Osteoblast (primary cell): ENCODE data around the gene GIPR. TPM values are rescaled to one million over a fixed set of nuclear protein-coding genes. Genes with fewer than 3 reads are reported as not detected.

Experiments
- DNase-seq: peaks from one replicate; pipeline ENCODE4 v3.0.0; 2011; ENCODE audit warnings: low spot score, mixed read lengths; ENCODE audit not compliant: insufficient read length; ENCODE audit errors: missing footprints
- H2AFZ ChIP-seq: 2 replicates; pipeline ENCODE4 v1.6.0; 2011; ENCODE audit warnings: mild to moderate bottlenecking, low read length
- H3K27ac ChIP-seq: 2 replicates; pipeline ENCODE4 v1.5.1; 2011; ENCODE audit warnings: mild to moderate bottlenecking, low read depth, low read length, moderate library complexity
- H3K27me3 ChIP-seq: 2 replicates; pipeline ENCODE4 v1.6.0; 2012; ENCODE audit warnings: mild to moderate bottlenecking, control low read depth, inconsistent platforms, low read length, moderate library complexity; ENCODE audit not compliant: insufficient read depth
- H3K36me3 ChIP-seq: 2 replicates; pipeline ENCODE4 v1.5.1; 2011; ENCODE audit warnings: mild to moderate bottlenecking, low read length, control low read depth, moderate library complexity; ENCODE audit not compliant: insufficient read depth
- H3K4me1 ChIP-seq: 2 replicates; pipeline ENCODE4 v1.5.1; 2011; ENCODE audit warnings: mild to moderate bottlenecking, low read length, control low read depth, moderate library complexity; ENCODE audit not compliant: insufficient read depth
- H3K4me2 ChIP-seq: 2 replicates; pipeline ENCODE4 v1.6.0; 2011; ENCODE audit warnings: mild to moderate bottlenecking, low read length; ENCODE audit not compliant: insufficient read depth
- H3K4me3 ChIP-seq: fragments of 200-600 bp; sonication (generic); 3 replicates; pipeline ENCODE4 v1.5.1; 2012; ENCODE audit warnings: mild to moderate bottlenecking, low read length, inconsistent platforms; ENCODE audit not compliant: insufficient read depth
- H3K79me2 ChIP-seq: 2 replicates; pipeline ENCODE4 v1.6.0; 2012; ENCODE audit warnings: mild to moderate bottlenecking, low read length, control low read depth, inconsistent platforms; ENCODE audit not compliant: insufficient read depth
- H3K9me3 ChIP-seq: 2 replicates; pipeline ENCODE4 v1.5.1; 2011; ENCODE audit warnings: low read depth, low read length, control low read depth
- H4K20me1 ChIP-seq: 2 replicates; pipeline ENCODE4 v1.6.0; 2012; ENCODE audit warnings: mild to moderate bottlenecking, low read length, control low read depth; ENCODE audit not compliant: insufficient read depth
- total RNA-seq: library from RNA; depleted of rRNA; stranded (reverse); fragments of >200 nt; gene quantifications from 2 replicates; pipeline ENCODE4 v1.2.3, GENCODE V29; 2012
- TF ChIP-seq, protein P1 (sequence below): IDR thresholded peaks from 2 replicates; pipeline ENCODE4 v1.5.1; 2011; ENCODE audit warnings: mild to moderate bottlenecking, low read depth, low read length, moderate library complexity; ENCODE audit errors: extremely low read depth

GIPR gene
- total RNA-seq, 1 donor: under 0.01 TPM

DNA sequence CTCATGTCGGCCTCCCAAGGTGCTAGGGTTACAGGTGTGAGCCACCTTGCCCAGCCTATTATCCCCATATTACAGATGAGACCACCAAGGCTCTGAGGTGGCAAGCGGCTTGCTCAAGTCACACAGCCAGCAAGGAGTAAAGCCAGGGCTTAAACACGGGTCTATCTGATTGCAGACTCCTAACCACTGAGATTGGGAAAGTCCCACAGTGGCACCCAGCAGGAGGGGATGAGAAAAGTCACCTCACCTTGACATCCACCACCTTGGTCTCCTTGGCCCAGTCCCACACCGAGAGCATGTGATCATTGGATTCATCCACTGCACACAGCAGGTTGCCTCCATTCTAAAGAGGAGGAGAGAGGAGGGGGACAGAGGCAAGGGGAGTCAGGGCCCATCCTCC, 38.3 kb upstream of the GIPR start:
- H3K4me3 ChIP-seq: no peak overlapping the region
- H3K79me2 ChIP-seq: no peaks in the 10 kb centered on the region
- no peak overlapping the region for H2AFZ ChIP-seq
- no peaks in the 10 kb centered on the region for H3K27me3 ChIP-seq
- H3K4me1 ChIP-seq: peaks cover 15% of the 10 kb centered on the region
- no peak overlapping the region for H3K4me2 ChIP-seq
- TF ChIP-seq, protein P1, sequence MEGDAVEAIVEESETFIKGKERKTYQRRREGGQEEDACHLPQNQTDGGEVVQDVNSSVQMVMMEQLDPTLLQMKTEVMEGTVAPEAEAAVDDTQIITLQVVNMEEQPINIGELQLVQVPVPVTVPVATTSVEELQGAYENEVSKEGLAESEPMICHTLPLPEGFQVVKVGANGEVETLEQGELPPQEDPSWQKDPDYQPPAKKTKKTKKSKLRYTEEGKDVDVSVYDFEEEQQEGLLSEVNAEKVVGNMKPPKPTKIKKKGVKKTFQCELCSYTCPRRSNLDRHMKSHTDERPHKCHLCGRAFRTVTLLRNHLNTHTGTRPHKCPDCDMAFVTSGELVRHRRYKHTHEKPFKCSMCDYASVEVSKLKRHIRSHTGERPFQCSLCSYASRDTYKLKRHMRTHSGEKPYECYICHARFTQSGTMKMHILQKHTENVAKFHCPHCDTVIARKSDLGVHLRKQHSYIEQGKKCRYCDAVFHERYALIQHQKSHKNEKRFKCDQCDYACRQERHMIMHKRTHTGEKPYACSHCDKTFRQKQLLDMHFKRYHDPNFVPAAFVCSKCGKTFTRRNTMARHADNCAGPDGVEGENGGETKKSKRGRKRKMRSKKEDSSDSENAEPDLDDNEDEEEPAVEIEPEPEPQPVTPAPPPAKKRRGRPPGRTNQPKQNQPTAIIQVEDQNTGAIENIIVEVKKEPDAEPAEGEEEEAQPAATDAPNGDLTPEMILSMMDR: no peak
- no peak for DNase-seq
- H4K20me1 ChIP-seq: peaks cover 3% of the 10 kb centered on the region
- no peaks in the 10 kb centered on the region for H3K9me3 ChIP-seq
- peak overlapping the region; percentile 32 for H3K27ac ChIP-seq
- H3K36me3 ChIP-seq: peaks cover 28% of the 10 kb centered on the region

DNA sequence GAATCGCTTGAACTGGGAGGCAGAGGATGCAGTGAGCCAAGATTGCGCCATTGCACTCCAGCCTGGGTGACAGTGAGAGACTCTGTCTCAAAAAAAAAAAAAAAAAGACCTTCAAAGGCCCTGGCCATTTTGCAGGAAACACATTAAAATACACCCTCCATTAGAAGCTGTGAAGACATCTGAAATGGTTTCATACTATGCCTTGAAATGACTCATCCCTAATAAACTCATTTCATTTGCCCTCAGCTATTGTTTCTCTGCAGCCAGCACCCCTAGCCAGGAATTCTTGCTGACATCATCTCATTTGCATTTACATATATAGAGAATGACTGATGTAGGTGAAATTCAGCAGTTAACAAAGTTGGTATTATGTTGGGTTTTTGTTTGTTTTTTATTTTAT, 37.6 kb upstream of the GIPR start:
- TF ChIP-seq, protein P1: no peak
- H2AFZ ChIP-seq: no peak overlapping the region
- no peaks in the 10 kb centered on the region for H3K27me3 ChIP-seq
- peak overlapping the region; percentile 72 for H3K27ac ChIP-seq
- peaks cover 27% of the 10 kb centered on the region for H3K36me3 ChIP-seq
- peaks cover 3% of the 10 kb centered on the region for H4K20me1 ChIP-seq
- H3K4me2 ChIP-seq: peak overlapping the region; percentile 24
- H3K79me2 ChIP-seq: no peaks in the 10 kb centered on the region
- no peak overlapping the region for H3K4me3 ChIP-seq
- H3K9me3 ChIP-seq: no peaks in the 10 kb centered on the region
- peaks cover 15% of the 10 kb centered on the region for H3K4me1 ChIP-seq
- DNase-seq: peak; percentile 98

DNA sequence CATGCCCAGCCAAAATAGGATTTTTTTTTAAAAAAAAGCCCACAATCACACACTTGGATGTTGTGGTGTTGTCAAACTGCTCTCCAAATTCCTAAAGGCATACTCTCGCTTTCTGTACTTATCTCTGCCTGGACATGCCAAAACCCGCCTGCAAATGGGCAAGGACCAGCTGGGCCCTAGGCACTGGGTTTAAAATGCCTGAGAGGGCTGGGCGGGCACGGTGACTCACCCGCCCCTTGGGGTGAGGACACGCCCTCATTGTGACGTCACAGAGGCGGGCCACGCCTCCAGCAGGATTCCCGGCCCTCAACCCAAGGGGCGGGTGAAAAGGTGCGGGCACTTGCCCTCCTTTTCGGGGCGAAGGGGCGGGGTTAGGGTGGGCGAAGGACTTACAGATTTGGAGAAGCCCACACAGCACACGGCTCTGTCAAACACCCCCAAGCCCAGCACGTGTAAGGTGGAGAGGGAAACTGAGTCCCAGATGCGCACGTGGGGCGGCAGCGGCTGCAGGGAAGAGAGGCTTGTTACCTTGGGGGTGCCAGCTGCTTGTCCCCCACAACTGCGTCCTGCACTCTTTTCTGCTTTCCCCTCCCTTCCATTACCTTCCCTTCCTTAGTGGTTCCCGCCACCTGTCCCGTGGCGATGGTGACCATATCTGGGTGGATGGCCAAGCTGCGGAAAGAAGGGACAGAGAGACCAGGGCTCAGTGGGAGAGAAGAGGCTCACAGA, 35.4 kb upstream of the GIPR start:
- Histone ChIP-seq H3K4me2 (no peak overlapping the region), H3K27me3 (no peaks in the 10 kb centered on the region), H3K9me3 (no peaks in the 10 kb centered on the region), H3K4me3 (no peak overlapping the region), H3K79me2 (no peaks in the 10 kb centered on the region), H3K36me3 (peaks cover 12% of the 10 kb centered on the region), H4K20me1 (peaks cover 3% of the 10 kb centered on the region), H3K4me1 (peaks cover 15% of the 10 kb centered on the region), H2AFZ (no peak overlapping the region), H3K27ac (peak overlapping the region; percentile 52)
- TF ChIP-seq, protein P1: no peak
- peak; percentile 99 for DNase-seq

DNA sequence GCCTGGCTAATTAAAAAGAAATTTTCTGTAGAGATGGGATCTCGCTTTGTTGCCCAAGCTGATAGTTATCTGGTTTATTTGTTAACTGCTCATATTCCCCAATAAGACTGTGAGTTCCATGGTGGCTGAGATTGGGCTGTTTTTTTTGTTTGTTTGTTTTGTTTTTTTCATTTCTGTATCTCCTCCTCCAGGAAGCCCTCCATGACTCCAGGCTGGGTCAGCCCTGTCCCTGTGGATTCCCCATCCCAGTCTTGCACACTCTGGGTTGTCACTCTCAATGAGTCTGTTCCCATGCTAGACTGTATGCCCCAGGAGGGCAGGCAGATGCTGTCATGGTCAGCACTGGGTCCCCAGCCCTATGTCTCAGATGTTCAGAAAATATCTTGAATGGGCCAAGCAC, 31.7 kb upstream of the GIPR start:
- TF ChIP-seq, protein P1: no peak
- DNase-seq: no peak
- H4K20me1 ChIP-seq: peaks cover 3% of the 10 kb centered on the region
- no peaks in the 10 kb centered on the region for H3K27me3 ChIP-seq
- no peak overlapping the region for H2AFZ ChIP-seq
- no peak overlapping the region for H3K4me2 ChIP-seq
- no peaks in the 10 kb centered on the region for H3K79me2 ChIP-seq
- H3K36me3 ChIP-seq: no peaks in the 10 kb centered on the region
- no peak overlapping the region for H3K27ac ChIP-seq
- H3K9me3 ChIP-seq: no peaks in the 10 kb centered on the region
- peaks cover 17% of the 10 kb centered on the region for H3K4me1 ChIP-seq
- no peak overlapping the region for H3K4me3 ChIP-seq
